Measurements from ENCODE around the gene TTC19. TPM values are rescaled to one million over a fixed set of nuclear protein-coding genes. Genes with fewer than 3 reads are reported as not detected.

Gene TTC19
- total and polyA plus RNA-seq, 2 donors (not counting 3 experiments of a cell fraction or from before 2014, with no cell fraction given) = 7.8 to 32.8 TPM

DNA sequence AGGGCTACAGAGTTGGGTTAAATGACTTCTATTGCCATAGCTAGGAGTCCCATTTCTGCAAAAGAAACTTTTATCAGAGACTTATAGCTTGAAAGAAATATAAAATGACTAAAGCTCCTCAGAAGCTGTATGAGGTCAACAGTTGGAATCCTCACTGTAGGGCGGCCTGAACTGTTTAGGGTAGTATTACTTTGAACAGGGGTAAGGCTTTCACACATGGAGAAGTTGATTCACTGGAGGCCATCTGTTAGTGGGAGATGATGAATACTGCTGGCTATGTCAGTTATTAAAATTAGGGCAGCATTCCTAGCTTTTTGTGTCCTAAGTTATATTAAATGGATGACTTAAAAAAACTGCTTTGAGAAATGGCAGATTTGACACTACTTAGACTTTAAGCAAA lies 6.0 kb downstream of the TTC19 start:
- Histone ChIP-seq H2AFZ (ENCODE audit: low read depth, low read length) (no peak overlapping the region), H3K79me2 (ENCODE audit: control insufficient read depth, insufficient read depth, low read length) (peaks cover 45% of the 10 kb centered on the region), H3K4me3 (replicated peaks in 1 of 3; ENCODE audit: insufficient read depth in 1 of 3, low read depth in 1 of 3, low read length in 3 of 3) (no peak overlapping the region), H3K36me3 (ENCODE audit: control insufficient read depth in 2 of 2, extremely low read depth in 1 of 2, insufficient read depth in 2 of 2, low read length in 2 of 2) (peaks cover 24 to 44% of the 10 kb centered on the region in 2 experiments), H3K27me3 (ENCODE audit: control insufficient read depth in 2 of 2, insufficient read depth in 2 of 2, low read length in 2 of 2) (no peaks in the 10 kb centered on the region), H3K4me2 (ENCODE audit: insufficient read depth, low read length) (no peak overlapping the region), H3K4me1 (ENCODE audit: control insufficient read depth, extremely low read depth, insufficient read depth, low read length) (peaks cover 16% of the 10 kb centered on the region), H3K9me1 (replicated peaks; ENCODE audit: control insufficient read depth, extremely low read depth, insufficient read depth, low read length) (no peaks in the 10 kb centered on the region), H3K9ac (replicated peaks; ENCODE audit: extremely low read depth, insufficient read depth, low read length) (no peak overlapping the region), H3K9me3 (replicated peaks; ENCODE audit: control insufficient read depth, insufficient read depth, low read length) (no peaks in the 10 kb centered on the region), H3K27ac (ENCODE audit: insufficient read depth, low read depth, low read length) (no peak overlapping the region), H4K20me1 (replicated peaks; ENCODE audit: control insufficient read depth, extremely low read depth, insufficient read depth, low read length) (no peaks in the 10 kb centered on the region)
- dilution Hi-C loops (cut with MboI; ENCODE audit: extremely low pct_ligation_motif_present, low sequenced_read_pairs) (no loop called here), intact Hi-C loops (cut with micrococcal nuclease) (no loop called here)
- ChIA-PET CTCF (interaction anchor here (1.2 kb wide), 1 partner anchor 60 kb away, joined by 3 read pairs; the partner anchor contains the start of gene ADORA2B), POLR2A (no interaction called here)
- TF ChIP-seq POLR2A (IDR thresholded peaks at IDR 0.05; ENCODE audit: low read depth, low read length) (no peak), POLR2AphosphoS5 (IDR thresholded peaks at IDR 0.05; ENCODE audit: insufficient read depth, low read depth, low read length) (no peak), EZH2 (IDR thresholded peaks at IDR 0.05; ENCODE audit: borderline replicate concordance, low read depth, low read length, severe bottlenecking) (no peak), GATA2 (IDR thresholded peaks at IDR 0.05; ENCODE audit: insufficient read depth, insufficient read length, low read depth, low read length) (no peak), FOS (IDR thresholded peaks at IDR 0.05; ENCODE audit: borderline replicate concordance, insufficient read depth, low read length) (no peak), MYC (IDR thresholded peaks at IDR 0.05; ENCODE audit: low read depth, low read length) (no peak), JUN (IDR thresholded peaks at IDR 0.05; ENCODE audit: borderline replicate concordance, insufficient read depth, insufficient read length, low read depth) (no peak)
- TF ChIP-seq, protein P1, sequence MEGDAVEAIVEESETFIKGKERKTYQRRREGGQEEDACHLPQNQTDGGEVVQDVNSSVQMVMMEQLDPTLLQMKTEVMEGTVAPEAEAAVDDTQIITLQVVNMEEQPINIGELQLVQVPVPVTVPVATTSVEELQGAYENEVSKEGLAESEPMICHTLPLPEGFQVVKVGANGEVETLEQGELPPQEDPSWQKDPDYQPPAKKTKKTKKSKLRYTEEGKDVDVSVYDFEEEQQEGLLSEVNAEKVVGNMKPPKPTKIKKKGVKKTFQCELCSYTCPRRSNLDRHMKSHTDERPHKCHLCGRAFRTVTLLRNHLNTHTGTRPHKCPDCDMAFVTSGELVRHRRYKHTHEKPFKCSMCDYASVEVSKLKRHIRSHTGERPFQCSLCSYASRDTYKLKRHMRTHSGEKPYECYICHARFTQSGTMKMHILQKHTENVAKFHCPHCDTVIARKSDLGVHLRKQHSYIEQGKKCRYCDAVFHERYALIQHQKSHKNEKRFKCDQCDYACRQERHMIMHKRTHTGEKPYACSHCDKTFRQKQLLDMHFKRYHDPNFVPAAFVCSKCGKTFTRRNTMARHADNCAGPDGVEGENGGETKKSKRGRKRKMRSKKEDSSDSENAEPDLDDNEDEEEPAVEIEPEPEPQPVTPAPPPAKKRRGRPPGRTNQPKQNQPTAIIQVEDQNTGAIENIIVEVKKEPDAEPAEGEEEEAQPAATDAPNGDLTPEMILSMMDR (IDR thresholded peaks at IDR 0.05; ENCODE audit: extremely low read depth in 1 of 2, insufficient read depth in 1 of 2, low read depth in 1 of 2, low read length in 2 of 2) = no peak
- TF ChIP-seq, protein P2, sequence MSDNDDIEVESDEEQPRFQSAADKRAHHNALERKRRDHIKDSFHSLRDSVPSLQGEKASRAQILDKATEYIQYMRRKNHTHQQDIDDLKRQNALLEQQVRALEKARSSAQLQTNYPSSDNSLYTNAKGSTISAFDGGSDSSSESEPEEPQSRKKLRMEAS (IDR thresholded peaks at IDR 0.05; ENCODE audit: insufficient read depth, insufficient read length) = no peak
- DNase-seq (ENCODE audit: low read depth, low spot score) (no peak), FAIRE-seq (no peak)
- BruUV-seq (replicated peaks) = no TSS peak

All from endothelial cell of umbilical vein (primary cell).